IMR-90 (cell line): Measurements from ENCODE around the gene SYNE3. TPM values are rescaled to one million over a fixed set of nuclear protein-coding genes. Genes with fewer than 3 reads are reported as not detected.

Experiments used
- ATAC-seq: fragments of 200-7000 bp; cut with Tn5 transposase; 2 replicates; pipeline ENCODE4 v1.9.1; 2020; ENCODE audit warnings: low read depth, mild to moderate bottlenecking, moderate library complexity
- BruUV-seq: library from RNA; stranded (reverse); fragments of 400-500 nt; replicated peaks from 2 replicates; lab custom pipeline; 2021; lab: Mats Ljungman, UMichigan
- CTCF ChIA-PET: fragments of 300-600 bp; formaldehyde crosslinking; extraction: SDS; loops from one replicate; lab custom pipeline; 2021; ENCODE audit warnings: antibody characterized with exemption; lab: Yijun Ruan, JAX
- POLR2A ChIA-PET: fragments of 300-600 bp; sonication (Branson Sonifier 250); formaldehyde crosslinking; loops from one replicate; lab custom pipeline; 2022; ENCODE audit warnings: antibody characterized with exemption; ENCODE audit not compliant: unreplicated experiment; lab: Charles Lee
- DNase-seq: peaks from one replicate; pipeline ENCODE4 v3.0.0; 2013
- H2AFZ ChIP-seq: replicated peaks from 2 replicates; pipeline ENCODE3; 2013; ENCODE audit warnings: low read length, mild to moderate bottlenecking; ENCODE audit not compliant: poor library complexity
- H2AK5ac ChIP-seq: 2 replicates; pipeline ENCODE4 v1.6.1; 2013; ENCODE audit warnings: low read depth, low read length, inconsistent platforms
- H2AK9ac ChIP-seq: replicated peaks from 2 replicates; pipeline ENCODE3; 2013; ENCODE audit warnings: mild to moderate bottlenecking, low read depth, low read length, moderate library complexity; ENCODE audit not compliant: poor library complexity
- H2BK120ac ChIP-seq: 2 replicates; pipeline ENCODE4 v1.6.1; 2013; ENCODE audit warnings: low read depth, low read length, inconsistent platforms
- H2BK15ac ChIP-seq: 3 replicates; pipeline ENCODE4 v1.6.1; 2013; ENCODE audit warnings: low read depth, low read length, inconsistent platforms
- H2BK20ac ChIP-seq: 2 replicates; pipeline ENCODE4 v1.6.1; 2013; ENCODE audit warnings: low read depth, mild to moderate bottlenecking, inconsistent platforms, low read length, moderate library complexity
- H2BK5ac ChIP-seq: 2 replicates; pipeline ENCODE4 v1.6.1; 2013; ENCODE audit warnings: mild to moderate bottlenecking, low read depth, low read length, inconsistent platforms; ENCODE audit not compliant: poor library complexity, severe bottlenecking
- H3K14ac ChIP-seq: replicated peaks from 2 replicates; pipeline ENCODE4 v1.6.1; 2013; ENCODE audit warnings: low read depth, low read length, inconsistent platforms
- H3K18ac ChIP-seq: 2 replicates; pipeline ENCODE4 v1.6.1; 2013; ENCODE audit warnings: low read depth, low read length, control low read depth
- H3K23ac ChIP-seq: 2 replicates; pipeline ENCODE4 v1.6.1; 2013; ENCODE audit warnings: low read depth, low read length, inconsistent platforms
- H3K27ac ChIP-seq: 2 replicates; pipeline ENCODE4 v1.5.1; 2013; ENCODE audit warnings: mild to moderate bottlenecking, control low read depth, low read length; ENCODE audit not compliant: insufficient read depth
- H3K27me3 ChIP-seq: 2 replicates; pipeline ENCODE4 v1.6.1; 2013; ENCODE audit warnings: low read length; ENCODE audit not compliant: control insufficient read depth, insufficient read depth
- H3K36me3 ChIP-seq: 2 replicates; pipeline ENCODE4 v1.6.1; 2013; ENCODE audit warnings: low read length, mixed read lengths; ENCODE audit not compliant: control insufficient read depth, insufficient read depth
- H3K4ac ChIP-seq: 2 replicates; pipeline ENCODE4 v1.6.1; 2013; ENCODE audit warnings: low read depth, low read length, inconsistent platforms
- H3K4me1 ChIP-seq: 2 replicates; pipeline ENCODE4 v1.6.1; 2013; ENCODE audit warnings: low read length, mixed read lengths; ENCODE audit not compliant: control insufficient read depth, insufficient read depth
- H3K4me2 ChIP-seq: 2 replicates; pipeline ENCODE4 v1.6.1; 2013; ENCODE audit warnings: low read depth, mild to moderate bottlenecking, control low read depth, low read length, moderate library complexity
- H3K4me3 ChIP-seq: 2 replicates; pipeline ENCODE4 v1.5.1; 2013; ENCODE audit warnings: low read depth, mild to moderate bottlenecking, control low read depth, low read length, moderate library complexity; ENCODE audit not compliant: insufficient read depth
- H3K56ac ChIP-seq: 2 replicates; pipeline ENCODE4 v1.6.1; 2013; ENCODE audit warnings: low read length, inconsistent platforms; ENCODE audit not compliant: insufficient read depth; ENCODE audit errors: extremely low read depth
- H3K79me1 ChIP-seq, 2 experiments: 2 replicates each; pipeline ENCODE4 v1.6.1; 2013; ENCODE audit warnings: low read length in 2 of 2, inconsistent platforms in 1 of 2, low read depth in 1 of 2
- H3K9ac ChIP-seq: 2 replicates; pipeline ENCODE4 v1.6.1; 2013; ENCODE audit warnings: low read depth, low read length, control low read depth
- H3K9me1 ChIP-seq: 2 replicates; pipeline ENCODE4 v1.6.1; 2013; ENCODE audit warnings: low read length, inconsistent platforms; ENCODE audit not compliant: insufficient read depth
- H3K9me3 ChIP-seq: 2 replicates; pipeline ENCODE4 v1.6.1; 2013; ENCODE audit warnings: low read length; ENCODE audit not compliant: control insufficient read depth, insufficient read depth
- H4K20me1 ChIP-seq: 2 replicates; pipeline ENCODE4 v1.6.1; 2013; ENCODE audit warnings: low read length, inconsistent platforms; ENCODE audit not compliant: insufficient read depth
- H4K5ac ChIP-seq: 2 replicates; pipeline ENCODE4 v1.6.1; 2013; ENCODE audit warnings: mild to moderate bottlenecking, low read depth, low read length, control low read depth
- H4K8ac ChIP-seq, 2 experiments: 2 replicates each; pipeline ENCODE4 v1.6.1; 2013; ENCODE audit warnings: low read depth in 2 of 2, low read length in 2 of 2, control low read depth in 1 of 2, inconsistent platforms in 1 of 2
- H4K91ac ChIP-seq: 2 replicates; pipeline ENCODE4 v1.6.1; 2013; ENCODE audit warnings: low read depth, low read length, inconsistent platforms; ENCODE audit not compliant: insufficient read depth
- CHD1 ChIP-seq: IDR thresholded peaks from 2 replicates; pipeline ENCODE4 v1.6.1; 2012; ENCODE audit warnings: low read depth, low read length, improper control_type of control experiment
- MAZ ChIP-seq: IDR thresholded peaks from 2 replicates; pipeline ENCODE4 v1.6.1; 2012; ENCODE audit warnings: low read depth, mild to moderate bottlenecking, low read length, improper control_type of control experiment, moderate library complexity, borderline replicate concordance
- POLR2A ChIP-seq: IDR thresholded peaks from 2 replicates; pipeline ENCODE4 v1.6.1; 2012; ENCODE audit warnings: mild to moderate bottlenecking, low read depth, low read length
- RAD21 ChIP-seq: IDR thresholded peaks from 2 replicates; pipeline ENCODE4 v1.6.1; 2012; ENCODE audit warnings: low read length, improper control_type of control experiment
- RCOR1 ChIP-seq: IDR thresholded peaks from 2 replicates; pipeline ENCODE4 v1.6.1; 2012; ENCODE audit warnings: mild to moderate bottlenecking, low read length, improper control_type of control experiment; ENCODE audit not compliant: insufficient replicate concordance
- RFX5 ChIP-seq: IDR thresholded peaks from 2 replicates; pipeline ENCODE4 v1.8.0; 2012; ENCODE audit warnings: low read depth, mild to moderate bottlenecking, low read length, moderate library complexity
- SMC3 ChIP-seq: fragments of 150-350 bp; IDR thresholded peaks from 2 replicates; pipeline ENCODE4 v1.6.1; 2016; ENCODE audit warnings: low read depth, mild to moderate bottlenecking, antibody characterized with exemption, low read length, moderate library complexity
- WGBS, 2 experiments: methylation state at CpG; one replicate each; pipeline versions ENCODE4 v1.1.5 to v1.1.7; 2013; ENCODE audit warnings: missing lambda C conversion rate in 2 of 2; ENCODE audit not compliant: insufficient read length in 1 of 2; ENCODE audit errors: extremely low coverage in 2 of 2; 5-methylcytosine and 5-hydroxymethylcytosine counted together
- dilution Hi-C: fragments of 300-500 bp; cut with HindIII; formaldehyde crosslinking; loops from one replicate; pipeline ENCODE4 v1.14.3; 2018; ENCODE audit warnings: low sequenced_read_pairs; ENCODE audit not compliant: unreplicated experiment
- in situ Hi-C: fragments of 300-500 bp; cut with MboI; formaldehyde crosslinking; loops from 3 replicates; pipeline ENCODE4 v1.14.3; 2019; ENCODE audit warnings: low sequenced_read_pairs, inconsistent platforms, mixed read lengths
- intact Hi-C: fragments of 100-400 bp; cut with micrococcal nuclease; formaldehyde crosslinking; loops from 2 replicates; pipeline ENCODE4 v1.10.0; 2022
- polyA plus RNA-seq, 3 experiments: library from polyadenylated mRNA; depleted of rRNA; stranded (reverse); fragments of >200 nt; gene quantifications; 2 replicates each; pipeline ENCODE4 v1.2.3, GENCODE V29; 2012; ENCODE audit warnings: low replicate concordance in 1 of 3
- total RNA-seq: library from RNA; depleted of rRNA; stranded (reverse); fragments of >200 nt; gene quantifications from 2 replicates; pipeline ENCODE4 v1.2.3, GENCODE V29; 2012

Gene SYNE3
- total and polyA plus RNA-seq, 2 of the 4 experiments (the other 2 are of a cell fraction), result 2.9 to 5.0 TPM

- ChIA-PET CTCF (no interaction called here), POLR2A (no interaction called here)
- H3K14ac ChIP-seq, result no peak overlapping the region
Measured at GRCh38 chr14:95509495-95509894, 7.0 kb downstream of the SYNE3 start.

More at GRCh38 chr14:95509495-95509894, 7.0 kb downstream of the SYNE3 start:
- Histone ChIP-seq H2BK5ac (no peak overlapping the region), H4K8ac (no peak overlapping the region), H3K18ac (no peak overlapping the region), H3K27ac (no peak overlapping the region), H4K20me1 (no peaks in the 10 kb centered on the region; the same call in 1 of the 2 replicates), H2AFZ (no peak overlapping the region), H2AK5ac (no peak overlapping the region), H3K23ac (no peak overlapping the region), H3K36me3 (no peaks in the 10 kb centered on the region), H3K9ac (no peak overlapping the region), H2BK20ac (no peak overlapping the region), H3K9me1 (peaks cover 43% of the 10 kb centered on the region), H2BK120ac (no peak overlapping the region), H3K79me1 (peaks cover 16 to 81% of the 10 kb centered on the region in 2 experiments), H3K4me2 (no peak overlapping the region), H3K4me1 (peaks cover 18% of the 10 kb centered on the region), H3K9me3 (no peaks in the 10 kb centered on the region), H3K4ac (no peak overlapping the region), H4K91ac (no peak overlapping the region; the same call in 1 of the 2 replicates), H3K56ac (no peak overlapping the region), H4K5ac (no peak overlapping the region), H3K27me3 (no peaks in the 10 kb centered on the region), H3K4me3 (no peak overlapping the region), H2AK9ac (no peak overlapping the region), H2BK15ac (no peak overlapping the region)
- DNase-seq (no peak), ATAC-seq (no peak)
- no TSS peak for BruUV-seq
- dilution Hi-C loops (no loop called here), intact Hi-C loops (no loop called here), in situ Hi-C loops (loop anchor here (25.0 kb wide), 1 partner anchor 372 kb away; no protein-coding TSS in a partner anchor)
- TF ChIP-seq RCOR1 (no peak), RAD21 (no peak), RFX5 (no peak), CHD1 (no peak), POLR2A (no peak), SMC3 (no peak), MAZ (no peak)
- 100% methylated on average over 2 of the region's 6 CpGs; no CpG with 5 or more reads in 1 of the 2 experiments for WGBS, 2 experiments
